HT-29 (cell line): Measurements from ENCODE around the gene TFF1. TPM values are rescaled to one million over a fixed set of nuclear protein-coding genes. Genes with fewer than 3 reads are reported as not detected.

Experiments
- DNase-seq: peaks from one replicate; pipeline ENCODE4 v3.0.0-alpha.2; 2015; ENCODE audit warnings: low spot score
- total RNA-seq: library from RNA; depleted of rRNA; stranded (reverse); fragments of >200 nt; shearing (Covaris generic); gene quantifications from 2 replicates; pipeline ENCODE4 v1.2.3, GENCODE V29; 2014; rRNA removed

Gene TFF1
- total RNA-seq, 1 experiment from 2014 or later, result 4.6 TPM

DNA sequence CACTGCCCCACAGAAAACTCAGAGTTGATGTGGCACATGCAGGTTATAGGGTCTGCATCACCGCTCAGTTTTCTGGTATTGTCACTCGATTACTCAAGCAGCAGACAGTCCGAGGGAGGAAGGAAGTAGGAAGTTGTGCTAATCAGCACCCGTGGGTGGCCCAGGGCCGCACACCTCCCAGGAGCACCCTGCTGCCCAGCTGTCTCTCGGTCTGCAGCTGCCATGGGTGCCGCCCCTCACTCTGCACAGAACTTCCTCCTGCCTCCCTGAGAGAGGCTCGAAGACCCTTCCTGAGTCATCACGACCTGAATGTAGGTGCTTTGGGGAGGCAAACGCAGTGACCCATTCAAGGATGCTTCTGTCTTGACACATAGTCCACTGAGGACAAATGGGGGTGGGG, 47.0 kb downstream of the TFF1 start:
- no peak for DNase-seq

DNA sequence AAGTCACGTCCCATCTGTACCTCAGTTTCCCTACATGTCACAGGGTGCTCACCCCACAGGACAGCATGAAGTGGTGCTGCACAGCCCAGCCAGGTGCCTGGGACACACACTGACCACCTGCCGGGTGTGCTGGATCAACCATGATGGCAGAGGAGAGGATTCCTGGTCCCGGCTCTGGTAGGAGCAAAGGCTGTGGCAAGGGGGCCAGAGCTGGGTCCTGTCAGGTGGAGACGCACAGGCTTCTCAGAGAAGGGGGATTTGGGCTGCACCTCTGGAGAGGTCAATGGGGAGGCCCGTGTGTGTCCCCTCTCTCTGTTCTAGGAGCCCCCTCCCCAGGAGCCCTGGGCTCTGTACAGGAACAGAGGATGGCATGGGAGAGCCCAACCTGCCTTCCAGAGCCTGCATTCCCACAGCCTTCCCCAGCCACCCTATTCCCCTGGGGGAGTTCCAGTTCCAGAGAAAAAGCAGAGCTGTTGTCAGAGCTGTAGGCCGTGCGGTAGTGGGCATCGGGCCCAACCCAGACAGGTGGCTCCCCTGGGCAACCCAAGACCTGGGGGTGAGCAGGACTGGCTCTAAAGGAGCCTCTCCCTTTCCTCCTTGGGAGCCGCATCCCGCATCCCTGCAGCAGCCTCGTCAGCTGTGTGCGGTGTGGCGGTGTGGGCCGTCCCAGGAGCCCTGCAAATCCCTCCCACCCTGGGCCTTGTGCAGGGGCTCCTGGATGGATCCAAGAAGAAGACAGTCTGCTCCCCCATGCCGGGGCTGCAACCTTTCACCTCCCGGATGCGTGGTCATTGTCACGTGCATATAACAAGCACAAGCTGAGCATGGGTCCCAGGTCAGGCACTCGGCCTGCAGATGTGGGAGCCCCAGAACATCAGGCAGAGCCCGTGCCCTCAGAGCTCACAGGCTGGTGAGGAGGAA, 48.2 kb downstream of the TFF1 start:
- no peak for DNase-seq

DNA sequence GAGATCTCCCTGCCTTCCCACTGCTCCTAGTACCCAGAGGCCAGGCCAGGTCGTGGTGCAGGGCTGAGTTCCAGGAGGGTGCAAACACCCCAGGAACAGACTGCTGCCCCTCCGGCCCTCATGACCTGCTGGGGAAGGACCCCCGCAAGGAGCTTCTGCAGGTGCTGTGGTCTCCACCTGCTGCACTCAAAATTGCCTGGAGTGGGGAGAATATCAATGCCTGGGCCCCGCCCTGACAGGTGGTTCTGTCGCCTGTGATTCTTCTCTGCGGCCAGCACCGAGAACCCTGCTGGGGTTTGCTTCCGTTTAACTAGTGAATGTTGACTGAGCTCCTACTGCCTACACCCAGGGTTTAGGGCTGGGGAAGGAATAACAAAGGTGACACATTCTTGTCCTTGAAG, 49.0 kb downstream of the TFF1 start:
- DNase-seq, result no peak

DNA sequence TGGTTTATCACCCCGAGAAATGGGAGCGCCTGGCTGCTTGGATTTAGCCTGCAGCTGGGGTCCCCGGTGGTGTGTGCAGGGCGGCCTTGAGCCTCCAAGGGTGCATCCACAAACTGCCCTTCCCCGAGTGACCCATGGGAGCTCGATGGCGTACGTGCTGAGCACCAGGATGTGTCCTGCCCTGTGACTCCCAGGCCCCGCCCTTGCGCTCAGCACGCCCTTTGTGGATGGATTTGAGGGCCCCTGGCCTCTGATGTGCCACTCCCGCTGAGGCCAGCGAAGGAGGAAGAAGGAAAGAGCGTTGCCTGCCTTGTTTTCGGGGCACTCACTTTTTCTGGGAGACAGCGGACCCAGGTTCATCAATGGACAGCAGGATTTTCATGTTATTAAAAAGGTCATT, 49.4 kb downstream of the TFF1 start:
- no peak for DNase-seq

DNA sequence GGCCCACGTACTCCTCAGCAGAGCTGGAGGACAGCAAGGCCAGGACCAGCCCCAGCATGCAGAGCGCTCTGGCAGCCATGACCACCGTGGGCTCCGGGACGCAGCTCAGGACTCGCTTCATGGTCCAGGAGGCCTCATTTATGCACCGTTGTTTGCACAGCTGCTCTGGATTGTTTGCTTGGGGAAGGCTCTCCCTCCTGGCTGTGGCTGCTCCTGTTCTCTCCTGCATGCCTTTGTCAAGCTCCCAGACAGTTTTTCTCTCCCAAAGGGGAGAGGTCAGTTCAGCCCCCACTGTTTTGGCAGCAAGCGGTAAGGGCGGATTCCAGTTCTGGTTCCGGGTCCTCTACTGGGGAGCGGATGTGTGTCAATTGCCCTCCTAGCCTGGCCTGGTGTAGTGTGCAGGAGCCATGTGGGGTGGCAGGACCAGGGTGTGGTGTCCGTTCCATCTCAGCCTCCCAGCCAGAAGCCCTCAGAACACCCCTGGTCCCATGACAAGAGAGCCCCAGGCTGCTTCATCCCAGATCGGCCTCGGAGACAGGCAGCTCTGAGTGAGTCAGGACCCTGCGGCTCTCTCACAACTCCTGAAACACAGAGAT, 50.9 kb downstream of the TFF1 start, which contains the start of gene TFF3:
Gene TFF3, minus strand, starts transcription at position 114 of the 596 bp plus-strand sequence. Its CDS starts 35 bp downstream, at position 79.
- DNase-seq, result peak; percentile 38

DNA sequence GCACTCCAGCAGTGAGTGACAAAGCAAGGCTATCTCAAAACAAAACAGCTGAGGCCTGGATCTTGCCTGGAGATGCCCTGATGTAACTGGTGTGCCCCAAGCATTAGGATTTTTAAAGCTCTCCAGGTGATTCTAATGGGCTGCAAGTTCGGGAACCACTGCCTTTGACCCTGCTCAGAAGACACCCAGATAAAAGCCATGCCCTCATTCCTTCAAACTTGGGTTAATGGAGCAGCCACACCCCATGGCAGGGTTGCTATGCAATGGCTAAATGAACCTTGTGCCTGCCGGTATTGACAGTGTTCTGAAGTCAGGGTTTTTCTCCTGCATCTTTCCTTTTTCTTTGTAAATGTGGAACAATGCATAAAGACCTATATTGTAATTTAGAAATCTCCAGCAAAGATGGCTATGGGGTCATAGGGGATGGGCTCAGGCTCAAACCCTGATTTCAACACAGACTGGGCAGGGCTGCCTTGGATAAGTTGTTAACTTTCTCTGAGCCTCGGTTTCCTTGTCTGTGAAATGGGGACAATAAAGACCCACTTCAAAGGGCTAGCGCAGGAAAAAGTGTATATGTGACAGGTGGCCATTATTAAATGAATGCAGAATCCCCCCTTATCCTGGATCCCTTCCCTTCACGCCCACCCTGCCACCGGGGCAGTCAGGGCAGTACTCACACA, 51.6 kb downstream of the TFF1 start:
- DNase-seq, result no peak

DNA sequence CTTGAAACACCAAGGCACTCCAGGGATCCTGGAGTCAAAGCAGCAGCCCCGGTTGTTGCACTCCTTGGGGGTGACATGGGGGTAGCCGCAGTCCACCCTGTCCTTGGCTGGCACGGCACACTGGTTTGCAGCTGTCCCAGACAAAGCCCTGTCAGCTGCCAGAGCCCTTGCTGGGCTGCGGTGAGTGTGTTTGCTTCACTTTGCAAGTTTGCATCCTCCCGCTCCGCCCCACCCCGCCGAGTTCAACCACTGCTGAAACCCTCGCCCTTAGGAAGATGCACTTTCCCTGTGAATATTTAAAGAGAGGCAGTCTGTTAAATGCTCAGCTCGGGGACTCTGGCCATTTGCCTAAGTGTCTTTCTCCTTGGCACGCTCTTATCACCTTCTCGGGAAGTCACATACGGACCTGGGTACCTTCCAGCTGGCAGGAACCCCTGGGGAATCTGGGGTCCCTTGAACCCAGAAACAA, 52.8 kb downstream of the TFF1 start:
- no peak for DNase-seq

DNA sequence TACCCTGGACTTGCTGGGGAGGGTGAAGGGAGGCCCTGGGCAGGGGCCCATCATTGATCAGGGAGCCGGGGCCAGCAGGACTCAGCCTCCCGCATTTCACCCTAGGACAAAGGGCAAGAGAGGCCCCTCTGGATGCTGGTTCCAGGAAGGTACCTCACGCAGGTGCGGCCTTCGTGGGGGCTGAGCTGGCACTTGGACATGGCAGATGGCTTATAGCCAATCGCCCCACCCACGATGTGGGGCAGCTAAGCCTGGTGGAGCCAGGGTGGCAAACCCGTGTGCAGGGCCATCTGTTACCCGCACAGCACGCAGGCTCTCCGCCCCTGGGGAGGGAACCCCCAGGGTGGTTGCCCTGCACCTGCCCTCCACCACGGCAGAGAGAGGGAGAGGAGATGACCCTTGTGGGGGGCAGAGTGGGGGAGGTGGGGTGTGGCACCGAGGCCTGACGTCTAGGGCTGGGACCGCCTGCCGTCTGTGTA, 53.7 kb downstream of the TFF1 start:
- no peak for DNase-seq

Other genes with a start within 250 kb of the TFF1 start
- gene ABCG1, start 147.4 kb downstream of the TFF1 start, total RNA-seq, result 2.6 and 5.7 TPM in 2 replicates
- gene TFF3, start 51.1 kb downstream of the TFF1 start, total RNA-seq, result 58.5 and 71.8 TPM in 2 replicates
- gene TFF2, start 15.5 kb downstream of the TFF1 start, total RNA-seq, result 1.5 and 3.2 TPM in 2 replicates
- 0.05 and 0.37 TPM in 2 replicates for gene TMPRSS3, start 29.5 kb upstream of the TFF1 start, total RNA-seq
- gene UBASH3A, start 37.4 kb upstream of the TFF1 start, total RNA-seq, result not detected in 2 replicates
- 1.9 and 2.7 TPM in 2 replicates for gene RSPH1, start 129.7 kb upstream of the TFF1 start, total RNA-seq
- gene SLC37A1, start 147.3 kb upstream of the TFF1 start, total RNA-seq, result 96.0 and 102 TPM in 2 replicates